Panc1 (cell line): ENCODE results near the gene CACNA2D3.

Experiments used
- CTCF ChIP-seq: fragments of 450-650 bp; IDR thresholded peaks from 2 replicates; pipeline ENCODE4 v1.5.1; 2017; ENCODE audit warnings: mild to moderate bottlenecking
- REST ChIP-seq, 2 experiments: IDR thresholded peaks; 2 replicates each; pipeline ENCODE4 v1.6.1; 2011 to 2012; ENCODE audit warnings: low read depth in 2 of 2, control low read depth in 1 of 2, low read length in 1 of 2, mild to moderate bottlenecking in 1 of 2, moderate library complexity in 1 of 2; ENCODE audit not compliant: insufficient read depth in 1 of 2

GRCh38 chr3:54120657-54121413, 1.5 kb upstream of the CACNA2D3 start:
- TF ChIP-seq CTCF, result no peak
- TF ChIP-seq REST (IDR thresholded peaks at IDR 0.05; ENCODE audit: insufficient read depth in 1 of 2, low read depth in 2 of 2, low read length in 1 of 2), result no peak
